RWPE2 (cell line): Measurements from ENCODE around the gene MRPL4.

Experiments
- ATAC-seq: fragments of 200-7000 bp; cut with Tn5 transposase; 3 replicates; pipeline ENCODE4 v1.9.1; 2021; ENCODE audit warnings: low read depth
- DNase-seq: peaks from one replicate; pipeline ENCODE4 v3.0.0-alpha.2; 2020; ENCODE audit warnings: low spot score
- H3K27ac ChIP-seq: fragments of 450-650 bp; 2 replicates; pipeline ENCODE4 v1.5.1; 2017; ENCODE audit warnings: mild to moderate bottlenecking; ENCODE audit not compliant: poor library complexity, severe bottlenecking
- H3K27me3 ChIP-seq: fragments of 250-450 bp; sonication (Bioruptor Pico); 2 replicates; pipeline ENCODE4 v1.5.1; 2021; ENCODE audit warnings: mild to moderate bottlenecking, moderate library complexity; ENCODE audit not compliant: insufficient read depth, poor library complexity, severe bottlenecking
- H3K36me3 ChIP-seq: fragments of 250-450 bp; sonication (Bioruptor Pico); 2 replicates; pipeline ENCODE4 v1.5.1; 2020; ENCODE audit warnings: low read depth, mild to moderate bottlenecking, moderate library complexity
- H3K4me1 ChIP-seq: fragments of 250-450 bp; sonication (Bioruptor Pico); 2 replicates; pipeline ENCODE4 v1.5.1; 2021; ENCODE audit warnings: mild to moderate bottlenecking, moderate library complexity; ENCODE audit not compliant: insufficient read depth, poor library complexity, severe bottlenecking
- H3K4me3 ChIP-seq: fragments of 250-450 bp; sonication (Bioruptor Pico); 2 replicates; pipeline ENCODE4 v1.5.1; 2021; ENCODE audit warnings: mild to moderate bottlenecking, moderate library complexity; ENCODE audit not compliant: severe bottlenecking
- H3K9me3 ChIP-seq: fragments of 250-450 bp; sonication (Bioruptor Pico); 2 replicates; pipeline ENCODE4 v1.5.1; 2021; ENCODE audit warnings: mild to moderate bottlenecking, moderate library complexity; ENCODE audit not compliant: severe bottlenecking
- CTCF ChIP-seq: fragments of 450-650 bp; IDR thresholded peaks from one replicate; pipeline ENCODE4 v1.5.1; 2017; ENCODE audit warnings: mild to moderate bottlenecking, moderate library complexity; ENCODE audit not compliant: poor library complexity, severe bottlenecking

Gene MRPL4

GRCh38 chr19:10217085-10217484, 34.9 kb upstream of the MRPL4 start:
- H3K27me3 ChIP-seq: no peaks in the 10 kb centered on the region
- no peak for ATAC-seq
- no peak for TF ChIP-seq CTCF
- no peak for DNase-seq
- no peaks in the 10 kb centered on the region for H3K9me3 ChIP-seq
- H3K36me3 ChIP-seq: no peaks in the 10 kb centered on the region
- no peak overlapping the region for H3K4me3 ChIP-seq
- peaks cover 5% of the 10 kb centered on the region for H3K4me1 ChIP-seq
- H3K27ac ChIP-seq: no peak overlapping the region

- Histone ChIP-seq H3K4me3 (no peak overlapping the region), H3K27me3 (no peaks in the 10 kb centered on the region), H3K36me3 (no peaks in the 10 kb centered on the region), H3K9me3 (no peaks in the 10 kb centered on the region), H3K27ac (no peak overlapping the region), H3K4me1 (peaks cover 4% of the 10 kb centered on the region)
- ATAC-seq: peak; percentile 50; the same call in 1 of the 3 replicates
- no peak for DNase-seq
- TF ChIP-seq CTCF: no peak
These were observed 32.3 kb upstream of the MRPL4 start for GRCh38 chr19:10219678-10220077.

- no peak overlapping the region for H3K4me3 ChIP-seq
- no peaks in the 10 kb centered on the region for H3K4me1 ChIP-seq
These were observed 31.3 kb upstream of the MRPL4 start for GRCh38 chr19:10220695-10221094.

GRCh38 chr19:10222201-10222890, 29.7 kb upstream of the MRPL4 start:
- no peaks in the 10 kb centered on the region for H3K4me1 ChIP-seq
- H3K4me3 ChIP-seq: no peak overlapping the region
- H3K9me3 ChIP-seq: no peaks in the 10 kb centered on the region
- H3K27ac ChIP-seq: no peak overlapping the region
- DNase-seq (no peak), ATAC-seq (no peak)
- no peaks in the 10 kb centered on the region for H3K36me3 ChIP-seq
- H3K27me3 ChIP-seq: no peaks in the 10 kb centered on the region
- no peak for TF ChIP-seq CTCF

More at GRCh38 chr19:10220695-10221094, 31.3 kb upstream of the MRPL4 start:
- ATAC-seq: no peak
- no peak for TF ChIP-seq CTCF
- Histone ChIP-seq H3K27me3 (no peaks in the 10 kb centered on the region), H3K27ac (no peak overlapping the region), H3K36me3 (no peaks in the 10 kb centered on the region), H3K9me3 (no peaks in the 10 kb centered on the region)
- DNase-seq: no peak

- Histone ChIP-seq H3K4me1 (no peaks in the 10 kb centered on the region), H3K27ac (no peak overlapping the region), H3K4me3 (no peak overlapping the region), H3K36me3 (no peaks in the 10 kb centered on the region), H3K27me3 (no peaks in the 10 kb centered on the region), H3K9me3 (no peaks in the 10 kb centered on the region)
- DNase-seq (no peak), ATAC-seq (no peak)
- no peak for TF ChIP-seq CTCF
These were observed 28.4 kb upstream of the MRPL4 start for GRCh38 chr19:10223488-10224213.
